ENCODE data around the gene TMC7.

GRCh38 chr16:18936727-18937340 is 46.9 kb upstream of the TMC7 start:
- TF ChIP-seq EZH2 (IDR thresholded peaks at IDR 0.05) = no peak
- no peak for TF ChIP-seq POLR2AphosphoS5 (IDR thresholded peaks at IDR 0.05; ENCODE audit: borderline replicate concordance, low read depth, low read length)
- TF ChIP-seq FOXP2 (optimal IDR thresholded peaks at IDR 0.05; ENCODE audit: control extremely low read depth, extremely low read length, insufficient read depth) = no peak

All from SK-N-MC (cell line).